Right lobe of liver (tissue), 6 donors: Measurements from ENCODE around the gene NUBPL. TPM values are rescaled to one million over a fixed set of nuclear protein-coding genes. Genes with fewer than 3 reads are reported as not detected.
"Not testable (repeated sequence)": the region's sequence is repeated elsewhere in the genome, so short reads cannot be mapped to it uniquely, and the experiment has no call there.

Experiments
- ATAC-seq, 4 donors: fragments of 200-7000 bp; cut with Tn5 transposase; one replicate each; pipeline ENCODE4 v1.9.1; 2020; ENCODE audit warnings: mild to moderate bottlenecking in 4 of 4, moderate library complexity in 4 of 4
- DNase-seq, 3 donors: peaks; one replicate each; pipeline ENCODE4 v3.0.0-alpha.2; 2020
- H3K27ac ChIP-seq, 3 donors: fragments of 200-600 bp; one replicate each; pipeline ENCODE4 v1.8.0; 2022
- H3K27me3 ChIP-seq, 2 donors: fragments of 200-600 bp; one replicate each; pipeline ENCODE4 v1.8.0; 2022
- H3K36me3 ChIP-seq, 4 donors: fragments of 200-600 bp; sonication (generic) in 1 of 4; one replicate each; pipeline versions ENCODE4 v1.5.1 to v1.8.0; 2017 to 2022; ENCODE audit warnings: control low read depth in 1 of 4
- H3K4me1 ChIP-seq, 4 donors: fragments of 200-600 bp; sonication (generic) in 1 of 4; one replicate each; pipeline versions ENCODE4 v1.5.1 to v1.8.0; 2017 to 2022; ENCODE audit warnings: control low read depth in 1 of 4
- H3K4me3 ChIP-seq, 3 donors: fragments of 200-600 bp; one replicate each; pipeline ENCODE4 v1.8.0; 2022
- H3K9me3 ChIP-seq, 4 donors: fragments of 200-600 bp; sonication (generic) in 1 of 4; one replicate each; pipeline versions ENCODE4 v1.5.1 to v1.8.0; 2017 to 2022; ENCODE audit warnings: control low read depth in 1 of 4
- CTCF ChIP-seq, 4 donors: fragments of 200-600 bp in 3 of 4; fragments of 450-650 bp in 1 of 4; IDR thresholded peaks; one replicate each; pipeline versions ENCODE4 v1.5.1 to v1.8.0; 2016 to 2022; ENCODE audit warnings: antibody characterized with exemption in 4 of 4, mild to moderate bottlenecking in 2 of 4
- POLR2A ChIP-seq: fragments of 450-650 bp; IDR thresholded peaks from one replicate; pipeline ENCODE4 v1.6.1; 2017; ENCODE audit warnings: antibody characterized with exemption, mild to moderate bottlenecking
- WGBS: methylation state at CpG from one replicate; pipeline ENCODE4 v1.1.6; 2018; ENCODE audit warnings: low coverage, low lambda C conversion rate; ENCODE audit not compliant: insufficient coverage; ENCODE audit errors: missing lambda C conversion rate; 5-methylcytosine and 5-hydroxymethylcytosine counted together
- intact Hi-C, 2 donors: fragments of 100-400 bp; cut with DNase I; formaldehyde crosslinking; loops; one replicate each; pipeline versions ENCODE4 v1.11.2 to v1.14.1; 2022
- total RNA-seq, 6 experiments: library from RNA; depleted of rRNA in 2 of 6; stranded (reverse); fragments of >200 nt in 2 of 6; fragmentation: NEBNext Ultra II Directional in 3 of 6; extraction: Animal tissue kit (Norgen Biotek cat#: 25700) in 3 of 6; gene quantifications; one replicate each; pipeline versions ENCODE4 v1.1.0 to v1.2.4, GENCODE V29; 2016 to 2023
- donor health status: DM: no; HTN: yes; CAD: no.
- donor health status: DM: no; HTN: no; CAD: no.
- donor health status: DM: no; HTN: no; CAD: no.
- donor health status: DM: no; HTN: yes; CAD: no.
- donor health status: DM: no; HTN: yes; CAD: no.

Gene NUBPL
- total RNA-seq, 6 experiments from 2014 or later, result 6.3 to 9.5 (median 7.2) TPM

GRCh38 chr14:31806249-31806648 is 245.0 kb downstream of the NUBPL start:
- Histone ChIP-seq H3K36me3 (no peaks in the 10 kb centered on the region), H3K4me1 (no peaks in the 10 kb centered on the region), H3K9me3 (no peaks in the 10 kb centered on the region), H3K27ac (no peak overlapping the region), H3K4me3 (no peak overlapping the region), H3K27me3 (no peaks in the 10 kb centered on the region)
- TF ChIP-seq POLR2A (no peak), CTCF (IDR thresholded peaks at IDR 0.05) (no peak)
- intact Hi-C loops, result no loop called here
- DNase-seq (no peak), ATAC-seq (no peak)

DNA sequence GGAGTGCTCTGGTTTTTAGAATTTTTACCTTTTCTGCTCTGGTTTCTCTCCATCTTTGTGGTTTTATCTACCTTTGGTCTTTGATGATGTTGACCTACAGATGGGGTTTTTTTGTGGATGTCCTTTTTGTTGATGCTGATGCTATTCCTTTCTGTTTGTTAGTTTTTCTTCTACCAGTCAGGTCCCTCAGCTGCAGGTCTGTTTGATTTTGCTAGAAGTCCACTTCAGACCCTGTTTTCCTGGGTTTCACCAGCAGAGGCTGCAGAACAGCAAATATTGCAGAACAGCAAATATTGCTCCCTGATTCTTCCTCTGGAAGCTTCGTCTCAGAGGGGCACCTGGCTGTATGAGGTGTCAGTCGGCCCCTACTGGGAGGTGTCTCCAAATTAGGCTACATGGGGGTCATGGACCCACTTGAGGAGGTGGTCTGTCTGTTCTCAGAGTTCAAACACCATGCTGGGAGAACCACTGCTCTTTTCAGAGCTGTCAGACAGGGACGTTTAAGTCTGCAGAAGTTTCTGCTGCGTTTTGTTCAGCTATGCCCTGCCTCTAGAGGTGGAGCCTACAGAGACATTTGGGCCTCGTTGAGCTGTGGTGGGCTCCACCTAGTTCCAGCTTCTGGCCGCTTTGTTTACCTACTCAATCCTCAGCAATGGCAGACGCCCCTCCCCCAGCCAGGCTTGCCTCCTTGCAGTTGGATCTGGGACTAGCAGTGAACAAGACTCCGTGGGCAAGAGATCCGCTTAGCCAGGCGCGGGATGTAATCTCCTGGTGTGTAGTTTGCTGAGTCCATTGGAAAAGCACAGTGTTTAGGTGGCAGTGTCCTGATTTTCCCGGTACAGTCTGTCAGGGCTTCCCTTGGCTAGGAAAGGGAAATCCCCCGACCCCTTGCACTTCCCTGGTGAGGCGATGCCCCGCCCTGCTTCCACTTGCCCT is 250.8 kb downstream of the NUBPL start:
- DNase-seq, H3K27ac ChIP-seq, H3K4me3 ChIP-seq, H3K27me3 ChIP-seq, ATAC-seq, H3K36me3 ChIP-seq, intact Hi-C loops, H3K9me3 ChIP-seq, H3K4me1 ChIP-seq: not testable (repeated sequence)
- 69% methylated on average over 10 of the region's 15 CpGs for WGBS
- TF ChIP-seq CTCF (IDR thresholded peaks at IDR 0.05), result peak in 1 of 4 donors; percentile 36

GRCh38 chr14:31813724-31814490 is 252.7 kb downstream of the NUBPL start:
- intact Hi-C loops, ATAC-seq: not testable (repeated sequence)
- WGBS, result 69% methylated on average over 2 of the region's 2 CpGs

DNA sequence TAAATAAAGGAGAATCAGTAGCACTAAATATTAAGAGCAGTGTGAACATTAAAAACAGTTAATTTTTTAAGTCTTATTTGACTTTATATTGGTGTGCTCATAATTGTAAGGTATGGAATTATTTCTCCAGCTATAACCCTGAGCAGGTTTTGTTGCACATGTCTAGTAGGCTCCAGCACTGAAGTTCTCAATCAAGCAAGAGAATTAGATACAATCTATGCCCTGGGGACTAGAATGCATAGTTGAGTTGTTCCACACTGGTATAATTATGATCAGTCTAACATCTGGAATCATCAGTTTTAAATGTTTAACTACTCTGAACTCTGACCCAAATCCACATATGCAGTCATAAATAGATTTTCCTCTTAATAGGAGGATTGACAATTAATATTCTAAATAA is 258.1 kb downstream of the NUBPL start:
- no peaks in the 10 kb centered on the region for H3K9me3 ChIP-seq
- no peaks in the 10 kb centered on the region for H3K4me1 ChIP-seq
- DNase-seq (no peak), ATAC-seq (no peak)
- TF ChIP-seq CTCF (IDR thresholded peaks at IDR 0.05), result no peak
- TF ChIP-seq POLR2A, result no peak
- H3K36me3 ChIP-seq, result no peaks in the 10 kb centered on the region
- no peak overlapping the region for H3K27ac ChIP-seq
- no peak overlapping the region for H3K4me3 ChIP-seq
- H3K27me3 ChIP-seq, result no peaks in the 10 kb centered on the region
- intact Hi-C loops, result no loop called here

More at GRCh38 chr14:31813724-31814490, 252.7 kb downstream of the NUBPL start:
- not testable (repeated sequence) for H3K36me3 ChIP-seq, H3K27ac ChIP-seq, H3K27me3 ChIP-seq, H3K4me3 ChIP-seq, H3K9me3 ChIP-seq, H3K4me1 ChIP-seq, DNase-seq

DNA sequence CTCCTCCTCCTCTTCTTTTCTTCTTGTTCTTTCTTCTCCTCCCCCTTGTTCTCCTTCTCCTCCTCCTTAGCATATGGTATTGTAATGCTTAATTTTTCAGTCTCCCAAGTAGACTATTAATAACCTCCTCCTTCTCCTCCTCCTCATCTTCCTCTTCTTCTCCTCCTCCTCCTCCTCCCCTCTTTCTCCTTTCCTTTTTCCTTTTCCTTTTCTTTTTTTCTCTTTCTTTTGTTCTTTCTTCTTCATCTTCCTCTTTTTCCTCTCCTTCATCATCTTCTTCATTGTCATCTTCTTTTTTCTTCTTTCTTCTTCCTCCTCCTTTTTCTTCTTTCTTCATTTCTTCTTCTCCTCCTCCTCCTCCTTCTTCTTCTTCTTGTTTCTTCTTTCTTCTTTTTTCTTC is 264.3 kb downstream of the NUBPL start:
- ATAC-seq, result no peak
- no peak for DNase-seq
- intact Hi-C loops, result no loop called here
- no peaks in the 10 kb centered on the region for H3K4me1 ChIP-seq
- no peaks in the 10 kb centered on the region for H3K9me3 ChIP-seq
- no peaks in the 10 kb centered on the region for H3K36me3 ChIP-seq
- TF ChIP-seq POLR2A, result no peak
- no peak for TF ChIP-seq CTCF (IDR thresholded peaks at IDR 0.05)
- H3K27ac ChIP-seq, result no peak overlapping the region
- no peaks in the 10 kb centered on the region for H3K27me3 ChIP-seq
- no peak overlapping the region for H3K4me3 ChIP-seq
